Neural progenitor cell (in vitro differentiated cells): ENCODE data around the gene LMO1. TPM values are rescaled to one million over a fixed set of nuclear protein-coding genes. Genes with fewer than 3 reads are reported as not detected.

Experiments
- DNase-seq: peaks from one replicate; pipeline ENCODE4 v3.0.0-alpha.2; 2016; ENCODE audit warnings: low spot score
- H2AFZ ChIP-seq: fragments of 200-600 bp; sonication (generic); replicated peaks from 2 replicates; pipeline ENCODE4 v1.6.1; 2016; ENCODE audit warnings: antibody characterized with exemption
- H3F3A ChIP-seq: fragments of 200-600 bp; sonication (generic); 2 replicates; pipeline ENCODE4 v1.6.1; 2016; ENCODE audit warnings: antibody characterized with exemption, low read depth
- H3K27ac ChIP-seq: fragments of 200-600 bp; sonication (generic); 2 replicates; pipeline ENCODE4 v1.5.1; 2016; ENCODE audit warnings: mild to moderate bottlenecking
- H3K27me3 ChIP-seq: fragments of 200-600 bp; sonication (generic); 2 replicates; pipeline ENCODE4 v1.6.1; 2016; ENCODE audit warnings: mild to moderate bottlenecking, moderate library complexity
- H3K36me3 ChIP-seq: fragments of 200-600 bp; sonication (generic); 2 replicates; pipeline ENCODE4 v1.5.1; 2016
- H3K4me1 ChIP-seq: fragments of 200-600 bp; sonication (generic); 2 replicates; pipeline ENCODE4 v1.6.1; 2016; ENCODE audit warnings: mixed run types
- H3K4me2 ChIP-seq: fragments of 200-600 bp; sonication (generic); 2 replicates; pipeline ENCODE4 v1.6.1; 2016
- H3K4me3 ChIP-seq: fragments of 200-600 bp; sonication (generic); 2 replicates; pipeline ENCODE4 v1.5.1; 2016
- H3K79me2 ChIP-seq: fragments of 200-600 bp; sonication (generic); 2 replicates; pipeline ENCODE4 v1.6.1; 2016; ENCODE audit warnings: low read depth
- H3K9ac ChIP-seq: fragments of 200-600 bp; sonication (generic); 2 replicates; pipeline ENCODE4 v1.6.1; 2016
- H3K9me3 ChIP-seq: fragments of 200-600 bp; sonication (generic); 2 replicates; pipeline ENCODE4 v1.5.1; 2016; ENCODE audit warnings: low read depth
- H4K20me1 ChIP-seq: fragments of 200-600 bp; sonication (generic); 2 replicates; pipeline ENCODE4 v1.6.1; 2016; ENCODE audit warnings: low read depth
- H3K27ac Mint-ChIP-seq: 3 replicates; pipeline ENCODE4 v1.8.0; 2021; ENCODE audit warnings: mixed read lengths
- H3K27me3 Mint-ChIP-seq: 2 replicates; pipeline ENCODE4 v1.8.0; 2022; ENCODE audit warnings: low read depth, mild to moderate bottlenecking, inconsistent platforms, moderate library complexity, mixed read lengths; ENCODE audit not compliant: insufficient read depth
- H3K36me3 Mint-ChIP-seq: 3 replicates; pipeline ENCODE4 v1.8.0; 2021; ENCODE audit warnings: mixed read lengths
- H3K4me1 Mint-ChIP-seq: 3 replicates; pipeline ENCODE4 v1.8.0; 2021; ENCODE audit warnings: mixed read lengths
- H3K4me3 Mint-ChIP-seq: 3 replicates; pipeline ENCODE4 v1.8.0; 2021; ENCODE audit warnings: mild to moderate bottlenecking, moderate library complexity, mixed read lengths
- H3K9me3 Mint-ChIP-seq: 3 replicates; pipeline ENCODE4 v1.8.0; 2020; ENCODE audit warnings: mixed read lengths
- EZH2 ChIP-seq: fragments of 200-600 bp; sonication (generic); IDR thresholded peaks from 2 replicates; pipeline ENCODE4 v1.6.1; 2017; ENCODE audit warnings: antibody characterized with exemption, mild to moderate bottlenecking, moderate library complexity
- EZH2phosphoT487 ChIP-seq: fragments of 200-600 bp; sonication (generic); IDR thresholded peaks from 2 replicates; pipeline ENCODE4 v1.6.1; 2017; ENCODE audit warnings: antibody characterized with exemption
- total RNA-seq: library from RNA; depleted of rRNA; stranded (reverse); fragments of >200 nt; gene quantifications from 2 replicates; pipeline ENCODE4 v1.2.3, GENCODE V29; 2015; ENCODE audit warnings: low replicate concordance
- TF ChIP-seq, protein P1 (sequence below): fragments of 200-600 bp; sonication (generic); IDR thresholded peaks from 2 replicates; pipeline ENCODE4 v1.5.1; 2017; ENCODE audit warnings: antibody characterized with exemption, mild to moderate bottlenecking

The LMO1 gene
- total RNA-seq, 1 donor from 2014 or later, result 2.9 TPM

DNA sequence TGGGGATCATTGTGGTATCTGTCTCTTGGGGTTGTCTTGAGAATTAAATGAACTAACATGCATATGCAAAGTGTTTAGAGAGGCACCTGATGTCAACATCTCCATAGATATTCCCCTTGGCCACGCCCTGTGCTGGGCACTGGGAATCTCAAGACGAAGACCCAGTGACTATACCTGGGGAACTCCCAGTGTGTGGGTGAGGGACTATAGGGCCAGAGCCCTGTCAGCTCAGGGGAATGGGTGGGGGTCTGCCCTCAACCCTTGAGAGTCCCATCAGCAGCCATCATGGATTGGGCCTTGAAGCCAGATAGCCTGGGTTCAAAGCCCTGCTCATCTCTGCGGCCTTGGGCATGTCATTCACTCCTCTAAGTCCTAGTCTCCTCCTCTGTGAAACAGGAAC, 21.6 kb upstream of the LMO1 start:
- Histone ChIP-seq H4K20me1 (peaks cover 5% of the 10 kb centered on the region), H3K27ac (no peak overlapping the region), H3K9ac (no peak overlapping the region), H3K9me3 (no peaks in the 10 kb centered on the region), H3K4me1 (peaks cover 39% of the 10 kb centered on the region), H3K4me2 (no peak overlapping the region), H3F3A (peaks cover 49% of the 10 kb centered on the region), H3K27me3 (no peaks in the 10 kb centered on the region), H3K4me3 (no peak overlapping the region), H3K79me2 (no peaks in the 10 kb centered on the region), H2AFZ (no peak overlapping the region), H3K36me3 (no peaks in the 10 kb centered on the region)
- H3K36me3 Mint-ChIP-seq, result no peaks in the 10 kb centered on the region
- H3K9me3 Mint-ChIP-seq, result peaks cover 3% of the 10 kb centered on the region
- TF ChIP-seq EZH2 (no peak), EZH2phosphoT487 (no peak)
- TF ChIP-seq, protein P1, sequence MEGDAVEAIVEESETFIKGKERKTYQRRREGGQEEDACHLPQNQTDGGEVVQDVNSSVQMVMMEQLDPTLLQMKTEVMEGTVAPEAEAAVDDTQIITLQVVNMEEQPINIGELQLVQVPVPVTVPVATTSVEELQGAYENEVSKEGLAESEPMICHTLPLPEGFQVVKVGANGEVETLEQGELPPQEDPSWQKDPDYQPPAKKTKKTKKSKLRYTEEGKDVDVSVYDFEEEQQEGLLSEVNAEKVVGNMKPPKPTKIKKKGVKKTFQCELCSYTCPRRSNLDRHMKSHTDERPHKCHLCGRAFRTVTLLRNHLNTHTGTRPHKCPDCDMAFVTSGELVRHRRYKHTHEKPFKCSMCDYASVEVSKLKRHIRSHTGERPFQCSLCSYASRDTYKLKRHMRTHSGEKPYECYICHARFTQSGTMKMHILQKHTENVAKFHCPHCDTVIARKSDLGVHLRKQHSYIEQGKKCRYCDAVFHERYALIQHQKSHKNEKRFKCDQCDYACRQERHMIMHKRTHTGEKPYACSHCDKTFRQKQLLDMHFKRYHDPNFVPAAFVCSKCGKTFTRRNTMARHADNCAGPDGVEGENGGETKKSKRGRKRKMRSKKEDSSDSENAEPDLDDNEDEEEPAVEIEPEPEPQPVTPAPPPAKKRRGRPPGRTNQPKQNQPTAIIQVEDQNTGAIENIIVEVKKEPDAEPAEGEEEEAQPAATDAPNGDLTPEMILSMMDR, result no peak
- H3K4me3 Mint-ChIP-seq, result no peak overlapping the region
- DNase-seq, result peak; percentile 0
- H3K27ac Mint-ChIP-seq, result no peak overlapping the region
- H3K27me3 Mint-ChIP-seq, result peaks cover 4% of the 10 kb centered on the region
- peaks cover 34% of the 10 kb centered on the region for H3K4me1 Mint-ChIP-seq

DNA sequence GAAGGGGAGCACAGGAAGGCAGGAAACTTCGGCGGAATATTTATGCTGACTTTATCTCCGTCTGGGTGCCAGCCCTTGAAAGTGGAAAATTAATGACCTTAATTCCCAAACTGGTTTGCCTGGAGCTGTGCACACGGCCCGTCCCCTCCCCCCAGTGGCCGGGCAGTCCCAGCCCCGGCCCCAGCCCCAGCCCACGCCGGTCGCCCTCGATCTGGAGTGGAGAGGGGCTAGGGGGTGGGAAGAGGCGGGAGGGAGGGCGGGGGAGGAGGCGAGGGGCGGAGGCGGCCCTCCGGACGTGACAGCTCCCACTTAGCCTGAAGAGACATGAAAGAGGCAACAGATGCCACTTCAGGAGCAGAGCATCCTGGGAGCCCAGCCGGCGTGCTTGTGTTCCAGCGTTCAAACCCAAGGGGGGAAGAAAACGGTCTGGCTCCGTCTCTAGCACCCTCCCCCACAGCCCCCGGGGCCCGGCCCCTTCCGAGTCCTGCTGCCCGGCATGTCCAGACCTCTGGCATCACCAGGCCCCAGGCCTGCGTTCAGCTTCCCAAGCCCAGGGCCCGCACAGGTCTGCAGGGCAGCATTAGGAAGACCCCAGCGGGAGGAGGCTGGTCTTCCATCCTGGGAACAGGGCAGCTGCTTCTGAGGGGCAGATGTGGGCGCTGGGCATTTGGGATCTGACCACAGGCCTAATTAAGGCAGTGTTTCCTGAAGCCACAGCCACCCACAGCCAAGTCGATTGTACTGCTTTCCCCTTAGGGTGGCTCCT, 20.0 kb upstream of the LMO1 start:
- TF ChIP-seq EZH2, result no peak
- TF ChIP-seq EZH2phosphoT487, result peak; percentile 0
- Histone ChIP-seq H3K4me3 (peak overlapping the region; percentile 41), H3F3A (peaks cover 35% of the 10 kb centered on the region), H3K4me1 (peaks cover 23% of the 10 kb centered on the region), H3K9me3 (no peaks in the 10 kb centered on the region), H2AFZ (peak overlapping the region; percentile 32), H3K27ac (no peak overlapping the region), H3K9ac (no peak overlapping the region), H3K36me3 (no peaks in the 10 kb centered on the region), H3K4me2 (peak overlapping the region; percentile 84), H4K20me1 (no peaks in the 10 kb centered on the region), H3K27me3 (no peaks in the 10 kb centered on the region), H3K79me2 (no peaks in the 10 kb centered on the region)
- DNase-seq, result peak; percentile 67
- Mint-ChIP-seq H3K27ac (peak overlapping the region; percentile 66), H3K36me3 (no peaks in the 10 kb centered on the region), H3K9me3 (peaks cover 5% of the 10 kb centered on the region), H3K4me3 (no peak overlapping the region), H3K4me1 (peaks cover 18% of the 10 kb centered on the region), H3K27me3 (no peaks in the 10 kb centered on the region)

DNA sequence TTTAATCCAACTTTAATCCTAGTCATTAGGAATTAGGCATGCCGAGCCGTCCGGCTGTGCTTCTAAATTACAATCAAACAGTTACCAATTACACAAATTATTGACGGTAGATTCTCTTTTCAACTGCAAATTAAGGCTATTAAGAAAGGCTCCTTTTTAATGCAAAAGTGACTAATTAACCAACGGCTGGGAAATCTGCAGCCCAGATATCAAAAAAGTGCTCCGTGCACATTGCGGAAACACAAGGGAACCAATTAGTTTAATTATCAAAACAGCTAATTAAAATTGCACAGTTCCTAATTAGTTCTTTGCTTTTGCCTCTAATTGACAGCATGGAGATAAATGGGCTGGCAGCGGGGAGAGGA, 19.4 kb upstream of the LMO1 start:
- Histone ChIP-seq H3K4me2 (peak overlapping the region; percentile 84), H3K27ac (no peak overlapping the region), H3K9ac (no peak overlapping the region), H3K36me3 (no peaks in the 10 kb centered on the region), H2AFZ (no peak overlapping the region), H3K79me2 (no peaks in the 10 kb centered on the region), H3K27me3 (no peaks in the 10 kb centered on the region), H3F3A (peaks cover 35% of the 10 kb centered on the region), H3K4me1 (peaks cover 20% of the 10 kb centered on the region), H3K9me3 (no peaks in the 10 kb centered on the region), H3K4me3 (peak overlapping the region; percentile 41), H4K20me1 (no peaks in the 10 kb centered on the region)
- no peak overlapping the region for H3K4me3 Mint-ChIP-seq
- DNase-seq, result no peak
- no peaks in the 10 kb centered on the region for H3K36me3 Mint-ChIP-seq
- no peak overlapping the region for H3K27ac Mint-ChIP-seq
- H3K27me3 Mint-ChIP-seq, result no peaks in the 10 kb centered on the region
- H3K9me3 Mint-ChIP-seq, result peaks cover 5% of the 10 kb centered on the region
- peaks cover 14% of the 10 kb centered on the region for H3K4me1 Mint-ChIP-seq
- TF ChIP-seq EZH2phosphoT487 (peak; percentile 52), EZH2 (no peak)
- TF ChIP-seq, protein P1, result no peak

DNA sequence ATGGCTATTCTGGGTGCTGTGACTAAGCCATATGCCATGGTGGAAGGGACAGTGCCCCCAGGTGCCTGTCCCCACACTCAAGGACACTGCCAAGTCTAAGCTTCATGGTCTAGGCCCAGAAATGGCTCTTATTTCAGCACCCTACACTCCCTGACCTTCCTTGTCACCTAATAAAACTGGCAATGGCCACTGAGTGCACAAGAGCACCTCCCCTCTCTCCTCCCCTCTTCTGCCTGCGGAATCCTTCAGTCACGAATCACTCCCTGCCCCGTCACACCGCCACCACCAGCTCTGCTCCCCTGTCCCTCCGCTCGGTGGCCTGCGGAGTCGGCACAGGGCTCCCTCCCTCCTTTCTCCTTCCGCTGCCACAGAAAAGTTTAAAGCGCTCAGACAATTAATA, 19.0 kb upstream of the LMO1 start:
- H3K9me3 ChIP-seq, result no peaks in the 10 kb centered on the region
- peak; percentile 67 for DNase-seq
- H3F3A ChIP-seq, result peaks cover 35% of the 10 kb centered on the region
- no peak overlapping the region for H3K9ac ChIP-seq
- no peak overlapping the region for H2AFZ ChIP-seq
- no peak for TF ChIP-seq EZH2phosphoT487
- TF ChIP-seq, protein P1, result no peak
- no peak for TF ChIP-seq EZH2
- H3K36me3 Mint-ChIP-seq, result no peaks in the 10 kb centered on the region
- H3K27me3 ChIP-seq, result no peaks in the 10 kb centered on the region
- no peak overlapping the region for H3K27ac ChIP-seq
- H3K4me3 Mint-ChIP-seq, result no peak overlapping the region
- H3K27ac Mint-ChIP-seq, result no peak overlapping the region
- H3K4me2 ChIP-seq, result peak overlapping the region; percentile 84
- H3K4me1 ChIP-seq, result peaks cover 20% of the 10 kb centered on the region
- H3K79me2 ChIP-seq, result no peaks in the 10 kb centered on the region
- no peaks in the 10 kb centered on the region for H3K27me3 Mint-ChIP-seq
- H3K36me3 ChIP-seq, result no peaks in the 10 kb centered on the region
- no peaks in the 10 kb centered on the region for H4K20me1 ChIP-seq
- peaks cover 14% of the 10 kb centered on the region for H3K4me1 Mint-ChIP-seq
- peaks cover 5% of the 10 kb centered on the region for H3K9me3 Mint-ChIP-seq
- peak overlapping the region; percentile 41 for H3K4me3 ChIP-seq
